H1 (cell line): ENCODE measurements around the gene KRTAP4-9. TPM values are rescaled to one million over a fixed set of nuclear protein-coding genes. Genes with fewer than 3 reads are reported as not detected.

Experiments used
- CTCF ChIA-PET: fragments of 300-600 bp; sonication (Branson Sonifier 250); formaldehyde crosslinking; loops from one replicate; lab custom pipeline; 2021; ENCODE audit not compliant: partially characterized antibody; lab: Charles Lee
- POLR2A ChIA-PET: fragments of 300-600 bp; sonication (Branson Sonifier 250); formaldehyde crosslinking; loops from one replicate; lab custom pipeline; 2021; ENCODE audit warnings: inconsistent platforms; ENCODE audit not compliant: partially characterized antibody; lab: Charles Lee
- DNase-seq, 2 experiments: peaks; one replicate each; pipeline versions ENCODE4 v3.0.0 to v3.0.0-alpha.2; 2010 to 2022; ENCODE audit warnings: low spot score in 2 of 2, low read depth in 1 of 2, mixed read lengths in 1 of 2
- FAIRE-seq: peaks from 2 replicates; lab custom pipeline; 2011; peaks lifted over from hg19 to GRCh38; lab: Jason Lieb, UNC
- H2AFZ ChIP-seq: 2 replicates; pipeline ENCODE4 v1.8.1; 2012; ENCODE audit warnings: low read length, inconsistent platforms
- H2AK5ac ChIP-seq: 2 replicates; pipeline ENCODE4 v1.6.1; 2013; ENCODE audit warnings: low read depth, low read length
- H2BK120ac ChIP-seq: replicated peaks from 2 replicates; pipeline ENCODE3; 2013; ENCODE audit warnings: low read depth, low read length, inconsistent platforms
- H2BK12ac ChIP-seq: 2 replicates; pipeline ENCODE4 v1.6.1; 2013; ENCODE audit warnings: low read depth, low read length
- H2BK15ac ChIP-seq: 2 replicates; pipeline ENCODE4 v1.6.1; 2013; ENCODE audit warnings: low read length
- H2BK20ac ChIP-seq: 2 replicates; pipeline ENCODE4 v1.6.1; 2013; ENCODE audit warnings: low read length
- H2BK5ac ChIP-seq: 2 replicates; pipeline ENCODE4 v1.6.1; 2013; ENCODE audit warnings: low read depth, low read length
- H3K14ac ChIP-seq: 2 replicates; pipeline ENCODE4 v1.6.1; 2013; ENCODE audit warnings: inconsistent platforms; ENCODE audit not compliant: insufficient read length
- H3K18ac ChIP-seq: 2 replicates; pipeline ENCODE4 v1.6.1; 2013; ENCODE audit warnings: low read length; ENCODE audit errors: extremely low read depth
- H3K23ac ChIP-seq: 2 replicates; pipeline ENCODE4 v1.6.1; 2013; ENCODE audit warnings: inconsistent platforms; ENCODE audit not compliant: insufficient read length
- H3K23me2 ChIP-seq: 2 replicates; pipeline ENCODE4 v1.6.1; 2013; ENCODE audit warnings: low read depth, low read length
- H3K27ac ChIP-seq: 2 replicates; pipeline ENCODE4 v1.6.1; 2011; ENCODE audit warnings: low read depth, low read length, inconsistent platforms
- H3K27me3 ChIP-seq, 4 experiments: replicated peaks in 1 of 4; 1 replicate in 1 of 4; 2 replicates in 3 of 4; pipeline versions ENCODE4 v1.6.1 to v1.8.1; 2011 to 2013; ENCODE audit warnings: low read length in 3 of 4, mild to moderate bottlenecking in 3 of 4, inconsistent platforms in 2 of 4, mixed read lengths in 2 of 4, moderate library complexity in 1 of 4; ENCODE audit not compliant: control insufficient read depth in 3 of 4, insufficient read depth in 3 of 4; ENCODE audit errors: extremely low read depth in 1 of 4
- H3K36me3 ChIP-seq, 4 experiments: 2 replicates each; pipeline versions ENCODE4 v1.6.1 to v1.8.1; 2011 to 2013; ENCODE audit warnings: mild to moderate bottlenecking in 4 of 4, low read length in 3 of 4, moderate library complexity in 2 of 4, control low read depth in 1 of 4, inconsistent platforms in 1 of 4; ENCODE audit not compliant: insufficient read depth in 4 of 4, control insufficient read depth in 2 of 4
- H3K4ac ChIP-seq: replicated peaks from 2 replicates; pipeline ENCODE3; 2013; ENCODE audit warnings: low read length, low read depth, mixed read lengths, inconsistent platforms; ENCODE audit not compliant: insufficient read length
- H3K4me1 ChIP-seq, 4 experiments: replicated peaks in 1 of 4; 1 replicate in 1 of 4; 2 replicates in 3 of 4; pipeline versions ENCODE4 v1.6.1 to v1.8.1; 2011 to 2013; ENCODE audit warnings: low read length in 3 of 4, inconsistent platforms in 2 of 4, mixed read lengths in 1 of 4; ENCODE audit not compliant: insufficient read depth in 4 of 4, control insufficient read depth in 3 of 4
- H3K4me2 ChIP-seq, 2 experiments: 2 replicates each; pipeline versions ENCODE4 v1.6.1 to v1.8.1; 2011 to 2013; ENCODE audit warnings: low read depth in 2 of 2, low read length in 2 of 2, control low read depth in 1 of 2, inconsistent platforms in 1 of 2, mild to moderate bottlenecking in 1 of 2; ENCODE audit not compliant: insufficient read depth in 1 of 2
- H3K4me3 ChIP-seq, 4 experiments: fragments of 200-600, 300-600 bp in 1 of 4; sonication (generic), shearing (Covaris generic), sonication (Bioruptor Twin) in 1 of 4; 2 replicates each; pipeline versions ENCODE4 v1.5.1 to v1.8.1; 2011 to 2016; ENCODE audit warnings: low read length in 4 of 4, low read depth in 3 of 4, control low read depth in 2 of 4, inconsistent platforms in 2 of 4, mild to moderate bottlenecking in 2 of 4, mixed read lengths in 1 of 4, moderate library complexity in 1 of 4; ENCODE audit not compliant: insufficient read depth in 2 of 4; ENCODE audit errors: extremely low read depth in 1 of 4
- H3K56ac ChIP-seq: replicated peaks from 2 replicates; pipeline ENCODE3; 2013; ENCODE audit warnings: low read depth, mild to moderate bottlenecking, mixed read lengths, low read length, inconsistent platforms; ENCODE audit not compliant: insufficient read length
- H3K79me1 ChIP-seq: 2 replicates; pipeline ENCODE4 v1.6.1; 2013; ENCODE audit warnings: low read depth, low read length, control low read depth
- H3K79me2 ChIP-seq, 2 experiments: 2 replicates each; pipeline versions ENCODE4 v1.6.1 to v1.8.1; 2012 to 2013; ENCODE audit warnings: low read length in 2 of 2, mild to moderate bottlenecking in 2 of 2, inconsistent platforms in 1 of 2; ENCODE audit not compliant: insufficient read depth in 2 of 2, control insufficient read depth in 1 of 2
- H3K9ac ChIP-seq, 4 experiments: replicated peaks in 1 of 4; 1 replicate in 1 of 4; 2 replicates in 3 of 4; pipeline versions ENCODE4 v1.6.1 to v1.8.1; 2011 to 2013; ENCODE audit warnings: low read depth in 3 of 4, low read length in 3 of 4, control low read depth in 2 of 4, mild to moderate bottlenecking in 2 of 4, moderate library complexity in 2 of 4, inconsistent platforms in 1 of 4; ENCODE audit errors: extremely low read depth in 1 of 4
- H3K9me3 ChIP-seq, 2 experiments: 2 replicates each; pipeline versions ENCODE4 v1.6.1 to v1.8.1; 2012 to 2013; ENCODE audit warnings: mild to moderate bottlenecking in 2 of 2, moderate library complexity in 2 of 2, control low read depth in 1 of 2, inconsistent platforms in 1 of 2, low read depth in 1 of 2, low read length in 1 of 2, mixed read lengths in 1 of 2; ENCODE audit not compliant: insufficient read depth in 2 of 2
- H4K20me1 ChIP-seq, 2 experiments: replicated peaks in 1 of 2; 2 replicates each; pipeline versions ENCODE3 to v1.8.1; 2011 to 2013; ENCODE audit warnings: inconsistent platforms in 2 of 2, low read length in 2 of 2, mild to moderate bottlenecking in 1 of 2; ENCODE audit not compliant: insufficient read depth in 2 of 2, control insufficient read depth in 1 of 2
- H4K5ac ChIP-seq: 2 replicates; pipeline ENCODE4 v1.6.1; 2013; ENCODE audit warnings: low read length, low read depth, mixed read lengths, inconsistent platforms; ENCODE audit not compliant: insufficient read length
- H4K8ac ChIP-seq: 2 replicates; pipeline ENCODE4 v1.8.0; 2013; ENCODE audit warnings: mild to moderate bottlenecking, moderate library complexity, low read length, inconsistent platforms; ENCODE audit not compliant: insufficient read depth; ENCODE audit errors: extremely low read depth
- H4K91ac ChIP-seq: replicated peaks from 2 replicates; pipeline ENCODE3; 2013; ENCODE audit warnings: low read length, mixed read lengths, inconsistent platforms; ENCODE audit not compliant: insufficient read length
- JUND ChIP-seq: IDR thresholded peaks from 2 replicates; pipeline ENCODE4 v1.6.1; 2011; ENCODE audit warnings: mild to moderate bottlenecking, improper control_type of control experiment, low read length
- MAX ChIP-seq: IDR thresholded peaks from 2 replicates; pipeline ENCODE4 v1.6.1; 2012; ENCODE audit warnings: inconsistent platforms
- SRF ChIP-seq: IDR thresholded peaks from 2 replicates; pipeline ENCODE4 v1.6.1; 2011; ENCODE audit warnings: mild to moderate bottlenecking, low read depth, low read length, moderate library complexity
- TCF12 ChIP-seq: IDR thresholded peaks from 2 replicates; pipeline ENCODE4 v1.6.1; 2011; ENCODE audit warnings: low read depth, mild to moderate bottlenecking, low read length
- WGBS, 2 experiments: shearing (Covaris generic) in 1 of 2; methylation state at CpG; one replicate each; pipeline versions ENCODE4 v1.1.6 to v1.1.7; 2013 to 2015; ENCODE audit warnings: low lambda C conversion rate in 2 of 2, mixed read lengths in 2 of 2, inconsistent platforms in 1 of 2, low coverage in 1 of 2, missing lambda C conversion rate in 1 of 2; ENCODE audit not compliant: insufficient replicate concordance in 2 of 2, insufficient coverage in 1 of 2, insufficient read length in 1 of 2; ENCODE audit errors: extremely low coverage in 1 of 2, missing lambda C conversion rate in 1 of 2; 5-methylcytosine and 5-hydroxymethylcytosine counted together
- polyA plus RNA-seq, 7 experiments: library from polyadenylated mRNA; depleted of rRNA in 3 of 7; stranded (reverse) in 5 of 7; unstranded in 2 of 7; fragments of >200 nt in 5 of 7; fragments of 200-250 nt in 2 of 7; gene quantifications; 1 replicate in 5 of 7; 2 replicates in 1 of 7; 4 replicates in 1 of 7; pipeline versions ENCODE4 v1.2.1 to v1.2.3, GENCODE V29; 2011 to 2013; ENCODE audit warnings: missing spikeins in 2 of 7, mixed read lengths in 2 of 7
- total RNA-seq: library from RNA; stranded (reverse); fragmentation: NEBNext Ultra II Directional; extraction: Animal tissue kit (Norgen Biotek cat#: 25700); gene quantifications from 2 replicates; pipeline ENCODE4 v1.2.1, GENCODE V29; 2021

The KRTAP4-9 gene
- total and polyA plus RNA-seq, 2 of the 8 experiments (the other 6 are each of a cell fraction or from before 2014, with no cell fraction given) = not detected

DNA sequence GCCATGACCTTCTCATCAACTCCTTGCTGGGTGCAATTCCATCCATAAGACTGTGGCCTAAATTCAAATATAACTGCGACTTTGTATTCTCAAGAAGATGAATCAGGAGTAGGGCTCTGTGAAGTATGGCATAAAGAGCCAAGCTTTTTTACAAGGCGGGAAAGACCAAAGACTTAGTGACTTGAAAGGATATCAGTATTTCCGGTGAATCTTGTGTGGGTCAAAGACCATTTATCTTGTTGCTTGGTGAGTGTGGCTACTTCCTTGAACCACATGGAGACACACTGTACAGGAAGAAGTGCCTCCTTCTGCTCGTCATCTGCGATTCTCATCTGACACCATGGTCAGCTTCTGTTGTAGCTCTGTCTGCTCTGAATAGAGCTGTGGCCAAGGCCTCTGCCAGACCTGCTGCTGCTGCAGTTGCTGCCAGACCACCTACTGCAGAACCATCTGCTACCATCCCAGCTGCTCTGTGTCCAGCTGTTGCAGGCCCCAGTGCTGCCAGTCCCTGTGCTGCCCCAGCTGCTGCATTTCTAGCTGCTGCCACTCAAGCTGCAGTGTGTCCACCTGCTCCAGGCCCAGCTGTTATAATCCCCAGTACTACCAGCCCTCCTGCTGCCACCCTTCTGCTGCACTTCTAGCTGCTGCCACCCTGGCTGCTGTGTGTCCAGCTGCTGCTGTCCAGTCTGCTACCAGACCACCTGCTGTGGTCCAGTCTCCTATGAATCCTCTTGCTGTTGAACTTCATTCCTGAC, 33.4 kb upstream of the KRTAP4-9 start:
- no peak overlapping the region for H2BK120ac ChIP-seq
- no peak overlapping the region for H3K18ac ChIP-seq
- H3K23ac ChIP-seq = no peak overlapping the region
- no peak overlapping the region; the same call in 1 of the 2 replicates for H2BK15ac ChIP-seq
- FAIRE-seq (no peak), DNase-seq (no peak)
- no peaks in the 10 kb centered on the region for H3K4me1 ChIP-seq
- no peaks in the 10 kb centered on the region for H3K79me2 ChIP-seq
- H3K9ac ChIP-seq = no peak overlapping the region
- TF ChIP-seq SRF (no peak), TCF12 (no peak), JUND (no peak), MAX (no peak)
- H2BK12ac ChIP-seq = no peak overlapping the region
- no peak overlapping the region for H2AK5ac ChIP-seq
- H3K4me3 ChIP-seq = no peak overlapping the region
- no peak overlapping the region for H4K5ac ChIP-seq
- H3K9me3 ChIP-seq = no peaks in the 10 kb centered on the region
- H2BK5ac ChIP-seq = no peak overlapping the region
- H2BK20ac ChIP-seq = no peak overlapping the region
- 88% methylated on average over 5 of the region's 5 CpGs; no CpG with 5 or more reads in 1 of the 2 experiments for WGBS, 2 experiments
- H3K4ac ChIP-seq = no peak overlapping the region
- ChIA-PET CTCF (interaction anchor here (0.6 kb wide), 1 partner anchor 184 kb away, joined by 3 read pairs; no protein-coding TSS in a partner anchor), POLR2A (no interaction called here)
- H4K8ac ChIP-seq = no peak overlapping the region
- no peaks in the 10 kb centered on the region for H3K36me3 ChIP-seq
- H3K56ac ChIP-seq = no peak overlapping the region
- no peak overlapping the region for H3K4me2 ChIP-seq
- no peak overlapping the region for H3K27ac ChIP-seq
- no peak overlapping the region for H4K91ac ChIP-seq
- no peaks in the 10 kb centered on the region for H4K20me1 ChIP-seq
- no peaks in the 10 kb centered on the region for H3K27me3 ChIP-seq
- H3K23me2 ChIP-seq = no peaks in the 10 kb centered on the region
- no peak overlapping the region for H2AFZ ChIP-seq
- no peak overlapping the region for H3K14ac ChIP-seq
- no peaks in the 10 kb centered on the region for H3K79me1 ChIP-seq
